Bronchial epithelial cell (primary cell): ENCODE measurements around the gene TCF7L2. TPM values are rescaled to one million over a fixed set of nuclear protein-coding genes. Genes with fewer than 3 reads are reported as not detected.

Experiments
- DNase-seq: peaks from one replicate; pipeline ENCODE4 v3.0.0-alpha.2; 2010; ENCODE audit warnings: low read depth
- FAIRE-seq: peaks from 2 replicates; lab custom pipeline; 2011; peaks lifted over from hg19 to GRCh38; lab: Jason Lieb, UNC
- H3K27me3 ChIP-seq: 2 replicates; pipeline ENCODE4 v1.5.1; 2011; ENCODE audit warnings: low read length; ENCODE audit not compliant: control insufficient read depth, insufficient read depth
- H3K36me3 ChIP-seq: 2 replicates; pipeline ENCODE4 v1.5.1; 2011; ENCODE audit warnings: low read length; ENCODE audit not compliant: control insufficient read depth, insufficient read depth
- H3K4me3 ChIP-seq: 2 replicates; pipeline ENCODE4 v1.5.1; 2011; ENCODE audit warnings: mild to moderate bottlenecking, low read depth, low read length, control low read depth
- total RNA-seq: library from RNA; depleted of rRNA; stranded (reverse); fragments of >200 nt; gene quantifications from 2 replicates; pipeline ENCODE4 v1.2.1, GENCODE V29; 2014
- TF ChIP-seq, protein P1 (sequence below): IDR thresholded peaks from 2 replicates; pipeline ENCODE4 v1.5.1; 2011; ENCODE audit warnings: mild to moderate bottlenecking, moderate library complexity, low read length, control low read depth, inconsistent platforms; ENCODE audit not compliant: insufficient read depth, severe bottlenecking

TCF7L2 gene
- total RNA-seq, 1 donor from 2014 or later = 1.1 TPM

DNA sequence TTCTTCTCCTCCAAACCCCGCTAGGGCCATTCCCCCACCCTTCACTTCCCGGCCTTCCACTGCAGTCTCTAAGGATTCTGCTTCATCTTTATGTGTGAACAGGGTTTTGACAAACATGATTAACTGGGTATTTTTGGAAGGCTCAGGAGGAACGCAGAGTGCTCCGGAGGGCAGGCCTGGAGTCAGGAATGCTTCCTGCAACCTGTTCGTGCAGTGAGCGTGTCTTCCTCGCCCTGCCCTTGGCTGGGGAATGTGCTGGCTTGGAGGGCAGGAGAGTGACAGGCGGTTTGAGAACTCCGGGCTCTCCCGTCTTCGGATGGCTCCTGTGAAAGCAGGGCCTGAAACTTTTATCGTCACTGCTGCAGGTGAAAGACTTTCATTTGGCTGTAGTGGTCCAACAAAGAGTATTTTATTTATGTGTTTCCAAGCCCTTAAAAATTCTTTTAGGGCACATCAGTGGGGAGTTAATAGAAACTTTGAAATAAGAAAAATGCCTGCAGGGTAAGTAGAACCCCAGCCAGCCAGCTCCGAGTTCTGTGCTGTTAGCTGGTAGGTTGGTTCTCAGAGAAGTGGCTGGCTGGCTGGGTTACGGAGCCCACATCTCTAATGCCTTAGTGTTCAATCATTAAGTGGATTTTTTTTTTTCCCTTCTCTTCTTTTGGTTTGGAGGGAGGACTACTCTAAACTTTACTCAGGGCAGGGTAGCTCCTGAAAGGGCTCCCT lies 51.0 kb downstream of the TCF7L2 start:
- DNase-seq (peak; percentile 47), FAIRE-seq (no peak)
- no peaks in the 10 kb centered on the region for H3K27me3 ChIP-seq
- TF ChIP-seq, protein P1, sequence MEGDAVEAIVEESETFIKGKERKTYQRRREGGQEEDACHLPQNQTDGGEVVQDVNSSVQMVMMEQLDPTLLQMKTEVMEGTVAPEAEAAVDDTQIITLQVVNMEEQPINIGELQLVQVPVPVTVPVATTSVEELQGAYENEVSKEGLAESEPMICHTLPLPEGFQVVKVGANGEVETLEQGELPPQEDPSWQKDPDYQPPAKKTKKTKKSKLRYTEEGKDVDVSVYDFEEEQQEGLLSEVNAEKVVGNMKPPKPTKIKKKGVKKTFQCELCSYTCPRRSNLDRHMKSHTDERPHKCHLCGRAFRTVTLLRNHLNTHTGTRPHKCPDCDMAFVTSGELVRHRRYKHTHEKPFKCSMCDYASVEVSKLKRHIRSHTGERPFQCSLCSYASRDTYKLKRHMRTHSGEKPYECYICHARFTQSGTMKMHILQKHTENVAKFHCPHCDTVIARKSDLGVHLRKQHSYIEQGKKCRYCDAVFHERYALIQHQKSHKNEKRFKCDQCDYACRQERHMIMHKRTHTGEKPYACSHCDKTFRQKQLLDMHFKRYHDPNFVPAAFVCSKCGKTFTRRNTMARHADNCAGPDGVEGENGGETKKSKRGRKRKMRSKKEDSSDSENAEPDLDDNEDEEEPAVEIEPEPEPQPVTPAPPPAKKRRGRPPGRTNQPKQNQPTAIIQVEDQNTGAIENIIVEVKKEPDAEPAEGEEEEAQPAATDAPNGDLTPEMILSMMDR = peak; percentile 67
- no peaks in the 10 kb centered on the region for H3K36me3 ChIP-seq
- H3K4me3 ChIP-seq = no peak overlapping the region

DNA sequence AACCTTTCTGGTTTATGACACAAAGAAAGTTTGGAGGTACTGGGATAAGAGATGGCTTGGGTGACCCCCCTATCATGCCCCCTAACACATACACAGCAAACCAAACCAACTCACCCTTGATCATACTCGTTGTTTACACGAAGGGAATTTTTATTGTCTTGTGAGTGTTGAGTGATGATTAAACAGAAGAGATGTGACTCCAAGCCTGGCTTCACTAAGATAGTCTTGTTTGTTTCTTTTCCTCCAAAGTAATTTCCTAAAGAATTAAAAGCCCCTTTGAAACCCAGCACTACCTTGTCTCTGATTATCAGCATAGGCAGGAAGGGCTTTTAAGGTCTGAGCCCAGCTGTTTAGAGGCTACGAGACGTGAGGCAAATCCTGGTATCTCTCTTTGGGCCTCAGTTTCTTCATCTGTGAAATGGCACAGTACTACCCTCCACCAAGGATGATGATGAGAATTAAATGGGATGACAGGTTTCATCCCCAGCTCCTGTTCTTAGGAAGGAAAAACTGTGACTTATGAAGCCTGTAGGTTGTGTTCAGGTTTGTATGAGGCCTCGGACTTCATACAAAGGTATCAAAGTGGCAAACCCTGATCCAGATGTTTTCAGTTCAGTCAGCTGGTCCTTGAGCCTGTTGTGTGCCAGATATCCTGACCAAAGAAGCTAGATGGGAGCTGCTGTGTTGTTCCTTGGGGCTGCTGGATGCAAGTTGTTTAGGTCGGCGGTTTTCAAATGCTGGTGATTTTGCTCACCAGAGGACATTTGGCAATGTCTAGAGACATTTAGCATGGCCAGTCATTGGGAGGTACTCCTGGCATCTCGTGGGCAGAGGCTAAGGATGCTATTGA lies 51.8 kb downstream of the TCF7L2 start:
- TF ChIP-seq, protein P1 = no peak
- H3K27me3 ChIP-seq = no peaks in the 10 kb centered on the region
- FAIRE-seq (no peak), DNase-seq (no peak)
- no peaks in the 10 kb centered on the region for H3K36me3 ChIP-seq
- no peak overlapping the region for H3K4me3 ChIP-seq

- Histone ChIP-seq H3K27me3 (no peaks in the 10 kb centered on the region), H3K36me3 (no peaks in the 10 kb centered on the region), H3K4me3 (no peak overlapping the region)
- no peak for DNase-seq
- FAIRE-seq = no peak
- TF ChIP-seq, protein P1 = no peak
Observed at GRCh38 chr10:113002449-113002777, 52.4 kb downstream of the TCF7L2 start.

GRCh38 chr10:113003052-113003451 lies 53.0 kb downstream of the TCF7L2 start:
- H3K4me3 ChIP-seq = no peak overlapping the region
- TF ChIP-seq, protein P1 = no peak
- no peaks in the 10 kb centered on the region for H3K36me3 ChIP-seq
- FAIRE-seq (no peak), DNase-seq (no peak)
- no peaks in the 10 kb centered on the region for H3K27me3 ChIP-seq

GRCh38 chr10:113004069-113004618 lies 54.1 kb downstream of the TCF7L2 start:
- TF ChIP-seq, protein P1 = no peak
- DNase-seq (no peak), FAIRE-seq (no peak)
- no peaks in the 10 kb centered on the region for H3K36me3 ChIP-seq
- no peak overlapping the region for H3K4me3 ChIP-seq
- H3K27me3 ChIP-seq = no peaks in the 10 kb centered on the region
